ENCODE measurements around the gene VDR. TPM values are rescaled to one million over a fixed set of nuclear protein-coding genes. Genes with fewer than 3 reads are reported as not detected.

The VDR gene
- total RNA-seq, 3 donors from 2014 or later (not counting 1 experiment from before 2014, with no cell fraction given): 1.1 to 2.5 (median 1.6) TPM

- Mint-ChIP-seq H3K9me3 (no peaks in the 10 kb centered on the region), H3K4me3 (no peak overlapping the region), H3K27me3 (ENCODE audit: low read depth in 2 of 2) (peaks cover 26 to 36% of the 10 kb centered on the region in 2 donors), H3K36me3 (no peaks in the 10 kb centered on the region), H3K27ac (no peak overlapping the region), H3K4me1 (peaks cover 15 to 16% of the 10 kb centered on the region in 2 donors)
- Histone ChIP-seq H3K4me1 (ENCODE audit: control insufficient read depth, insufficient read depth, low read length) (peaks cover 18% of the 10 kb centered on the region), H3K27me3 (ENCODE audit: control insufficient read depth, insufficient read depth, low read length) (peaks cover 8% of the 10 kb centered on the region), H3K9me3 (ENCODE audit: control insufficient read depth, insufficient read depth, low read length) (no peaks in the 10 kb centered on the region), H3K4me3 (ENCODE audit: low read length) (no peak overlapping the region), H3K36me3 (ENCODE audit: control insufficient read depth, insufficient read depth, low read length) (no peaks in the 10 kb centered on the region), H3K27ac (ENCODE audit: low read length) (no peak overlapping the region)
- TF ChIP-seq CTCF (IDR thresholded peaks at IDR 0.05): no peak
- ATAC-seq (no peak), DNase-seq (no peak)
- intact Hi-C loops (cut with micrococcal nuclease): no loop called here
Measured at GRCh38 chr12:47908738-47909137, 3.9 kb upstream of the VDR start.

GRCh38 chr12:47907851-47908454 lies 3.2 kb upstream of the VDR start:
- WGBS (ENCODE audit: insufficient coverage): 69% methylated on average over 3 of the region's 4 CpGs
- no peak overlapping the region for H3K27ac Mint-ChIP-seq
- no peak for TF ChIP-seq CTCF (IDR thresholded peaks at IDR 0.05)
- peaks cover 31 to 41% of the 10 kb centered on the region in 2 donors for H3K27me3 Mint-ChIP-seq (ENCODE audit: low read depth in 2 of 2)
- peaks cover 14% of the 10 kb centered on the region for H3K27me3 ChIP-seq (ENCODE audit: control insufficient read depth, insufficient read depth, low read length)
- no peak for ATAC-seq
- intact Hi-C loops (cut with micrococcal nuclease): no loop called here
- H3K36me3 ChIP-seq (ENCODE audit: control insufficient read depth, insufficient read depth, low read length): no peaks in the 10 kb centered on the region
- H3K4me3 Mint-ChIP-seq: no peak overlapping the region
- H3K27ac ChIP-seq (ENCODE audit: low read length): no peak overlapping the region
- H3K4me1 Mint-ChIP-seq: peaks cover 23% of the 10 kb centered on the region in 2 donors
- no peaks in the 10 kb centered on the region for H3K36me3 Mint-ChIP-seq
- H3K9me3 ChIP-seq (ENCODE audit: control insufficient read depth, insufficient read depth, low read length): no peaks in the 10 kb centered on the region
- H3K4me1 ChIP-seq (ENCODE audit: control insufficient read depth, insufficient read depth, low read length): peaks cover 26% of the 10 kb centered on the region
- H3K4me3 ChIP-seq (ENCODE audit: low read length): no peak overlapping the region
- no peaks in the 10 kb centered on the region for H3K9me3 Mint-ChIP-seq
- no peak for DNase-seq

- H3K27ac Mint-ChIP-seq: peak overlapping the region in 1 of 2 donors; percentile 75
- no peaks in the 10 kb centered on the region for H3K36me3 ChIP-seq (ENCODE audit: control insufficient read depth, insufficient read depth, low read length)
- no peaks in the 10 kb centered on the region for H3K9me3 Mint-ChIP-seq
- peak overlapping the region; percentile 86 for H3K4me3 Mint-ChIP-seq
- peaks cover 32 to 40% of the 10 kb centered on the region in 2 donors for H3K27me3 Mint-ChIP-seq (ENCODE audit: low read depth in 2 of 2)
- H3K4me1 ChIP-seq (ENCODE audit: control insufficient read depth, insufficient read depth, low read length): peaks cover 54% of the 10 kb centered on the region
- ATAC-seq (peak; percentile 46 to 68 (median 60)), DNase-seq (peak; percentile 30 to 75)
- peaks cover 25% of the 10 kb centered on the region for H3K27me3 ChIP-seq (ENCODE audit: control insufficient read depth, insufficient read depth, low read length)
- no peaks in the 10 kb centered on the region for H3K36me3 Mint-ChIP-seq
- peak overlapping the region; percentile 4 for H3K27ac ChIP-seq (ENCODE audit: low read length)
- intact Hi-C loops (cut with micrococcal nuclease): loop anchor here (5.0 kb wide), 1 partner anchor 263 kb away; no protein-coding TSS in a partner anchor
- TF ChIP-seq CTCF (IDR thresholded peaks at IDR 0.05): no peak
- H3K4me1 Mint-ChIP-seq: peaks cover 42 to 51% of the 10 kb centered on the region in 2 donors
- H3K4me3 ChIP-seq (ENCODE audit: low read length): peak overlapping the region; percentile 47
- WGBS (ENCODE audit: insufficient coverage): 2% methylated on average over 7 of the region's 7 CpGs
- no peaks in the 10 kb centered on the region for H3K9me3 ChIP-seq (ENCODE audit: control insufficient read depth, insufficient read depth, low read length)
Measured at GRCh38 chr12:47903927-47904712, 674 bp downstream of the VDR start.

All from natural killer cell (primary cell).